CD4-positive, alpha-beta T cell treated with Interleukin-1 beta for 1 hour (primary cell): ENCODE results near the gene SLC30A2.

Experiments used
- DNase-seq, 2 donors: peaks; one replicate each; pipeline ENCODE4 v3.0.0-alpha.2; 2020 to 2022

Gene SLC30A2

GRCh38 chr1:26069941-26070295, 24.0 kb upstream of the SLC30A2 start:
- DNase-seq: no peak

- no peak for DNase-seq
Measured at GRCh38 chr1:26067432-26067911, 21.6 kb upstream of the SLC30A2 start, which contains the start of gene TRIM63. TSS of gene TRIM63 (minus strand) at chr1:26067630. CDS start at chr1:26067494, 136 bp downstream.

- no peak for DNase-seq
Measured at GRCh38 chr1:26066857-26067256, 20.9 kb upstream of the SLC30A2 start.

GRCh38 chr1:26066160-26066559, 20.2 kb upstream of the SLC30A2 start:
- DNase-seq: no peak

- DNase-seq: no peak
Measured at GRCh38 chr1:26064553-26064952, 18.6 kb upstream of the SLC30A2 start.

GRCh38 chr1:26060832-26061574, 15.1 kb upstream of the SLC30A2 start:
- DNase-seq: no peak

GRCh38 chr1:26059906-26060305, 14.0 kb upstream of the SLC30A2 start:
- no peak for DNase-seq

- DNase-seq: no peak
Measured at GRCh38 chr1:26058052-26058595, 12.2 kb upstream of the SLC30A2 start.

- DNase-seq: no peak
Measured at GRCh38 chr1:26057189-26057588, 11.3 kb upstream of the SLC30A2 start.

GRCh38 chr1:26055041-26055440, 9.1 kb upstream of the SLC30A2 start:
- no peak for DNase-seq

GRCh38 chr1:26053718-26054560, 8.0 kb upstream of the SLC30A2 start:
- no peak for DNase-seq

GRCh38 chr1:26050248-26050640, 4.3 kb upstream of the SLC30A2 start:
- no peak for DNase-seq

GRCh38 chr1:26049531-26050247, 3.8 kb upstream of the SLC30A2 start:
- no peak for DNase-seq

- DNase-seq: no peak
Measured at GRCh38 chr1:26047278-26047874, 1.5 kb upstream of the SLC30A2 start.

GRCh38 chr1:26046246-26047095, 553 bp upstream of the SLC30A2 start:
- DNase-seq: no peak

- DNase-seq: no peak
Measured at GRCh38 chr1:26044971-26045721, 772 bp downstream of the SLC30A2 start.

GRCh38 chr1:26044414-26044813, 1.5 kb downstream of the SLC30A2 start:
- no peak for DNase-seq

- DNase-seq: no peak
Measured at GRCh38 chr1:26043765-26044164, 2.2 kb downstream of the SLC30A2 start.

- DNase-seq: no peak
Measured at GRCh38 chr1:26041978-26042377, 3.9 kb downstream of the SLC30A2 start.

- DNase-seq: no peak
Measured at GRCh38 chr1:26041401-26041800, 4.5 kb downstream of the SLC30A2 start.

GRCh38 chr1:26038904-26039303, 7.0 kb downstream of the SLC30A2 start:
- no peak for DNase-seq
